GM21526 (cell line): ENCODE measurements around the gene CCNQ.
A peak's percentile ranks its signal among the peaks of the same experiment; 100 is the strongest.

ENCODE experiments used
- ATAC-seq: cut with Tn5 transposase; IDR thresholded peaks from one replicate; pipeline ENCODE4 v1.9.1; 2021; ENCODE audit warnings: moderate library complexity; ENCODE audit not compliant: unreplicated experiment, low FRiP score

The CCNQ gene

DNA sequence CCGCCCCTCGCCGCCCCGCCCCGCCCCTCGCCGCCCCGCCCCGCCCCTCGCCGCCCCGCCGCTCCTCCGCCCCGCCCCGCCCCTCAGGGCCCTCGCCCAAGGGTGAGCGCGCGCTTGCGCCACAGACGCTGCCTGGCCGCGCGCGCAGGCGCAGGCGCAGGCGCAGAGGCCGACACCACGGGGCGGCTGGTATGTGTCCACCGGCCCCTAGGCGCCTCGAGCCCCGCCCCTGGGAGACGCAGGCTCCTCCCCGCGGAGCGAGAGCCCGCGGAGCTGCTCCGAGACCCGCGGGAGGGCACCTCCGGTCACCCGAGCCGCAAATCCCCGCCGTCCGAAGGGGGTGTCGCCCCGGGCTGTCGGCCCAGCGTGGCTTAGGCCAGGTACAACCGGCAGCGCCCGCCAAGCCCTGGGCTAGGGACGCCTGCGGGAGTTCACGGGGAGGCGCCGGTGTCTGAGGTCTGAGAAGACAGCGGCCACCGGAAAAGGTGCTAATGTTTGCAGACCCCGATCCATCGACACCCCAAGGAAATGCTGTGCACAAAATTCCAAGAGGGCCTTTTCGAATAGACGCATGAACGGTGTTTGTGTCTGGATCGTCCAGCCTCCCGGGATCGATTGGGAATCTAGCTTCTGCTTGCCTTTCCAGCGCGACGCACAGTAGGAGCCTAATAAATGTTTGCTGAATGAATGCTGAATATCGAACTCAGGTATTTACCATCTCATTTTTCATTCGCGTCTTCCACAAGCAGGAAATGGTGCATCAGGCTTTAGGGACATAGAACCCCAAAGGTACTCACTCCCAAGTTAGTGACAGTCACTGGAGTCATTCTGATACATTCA lies 473 bp upstream of the CCNQ start:
- peak; percentile 71 for ATAC-seq

GRCh38 chrX:153596981-153597750 lies 1.8 kb downstream of the CCNQ start:
- no peak for ATAC-seq

DNA sequence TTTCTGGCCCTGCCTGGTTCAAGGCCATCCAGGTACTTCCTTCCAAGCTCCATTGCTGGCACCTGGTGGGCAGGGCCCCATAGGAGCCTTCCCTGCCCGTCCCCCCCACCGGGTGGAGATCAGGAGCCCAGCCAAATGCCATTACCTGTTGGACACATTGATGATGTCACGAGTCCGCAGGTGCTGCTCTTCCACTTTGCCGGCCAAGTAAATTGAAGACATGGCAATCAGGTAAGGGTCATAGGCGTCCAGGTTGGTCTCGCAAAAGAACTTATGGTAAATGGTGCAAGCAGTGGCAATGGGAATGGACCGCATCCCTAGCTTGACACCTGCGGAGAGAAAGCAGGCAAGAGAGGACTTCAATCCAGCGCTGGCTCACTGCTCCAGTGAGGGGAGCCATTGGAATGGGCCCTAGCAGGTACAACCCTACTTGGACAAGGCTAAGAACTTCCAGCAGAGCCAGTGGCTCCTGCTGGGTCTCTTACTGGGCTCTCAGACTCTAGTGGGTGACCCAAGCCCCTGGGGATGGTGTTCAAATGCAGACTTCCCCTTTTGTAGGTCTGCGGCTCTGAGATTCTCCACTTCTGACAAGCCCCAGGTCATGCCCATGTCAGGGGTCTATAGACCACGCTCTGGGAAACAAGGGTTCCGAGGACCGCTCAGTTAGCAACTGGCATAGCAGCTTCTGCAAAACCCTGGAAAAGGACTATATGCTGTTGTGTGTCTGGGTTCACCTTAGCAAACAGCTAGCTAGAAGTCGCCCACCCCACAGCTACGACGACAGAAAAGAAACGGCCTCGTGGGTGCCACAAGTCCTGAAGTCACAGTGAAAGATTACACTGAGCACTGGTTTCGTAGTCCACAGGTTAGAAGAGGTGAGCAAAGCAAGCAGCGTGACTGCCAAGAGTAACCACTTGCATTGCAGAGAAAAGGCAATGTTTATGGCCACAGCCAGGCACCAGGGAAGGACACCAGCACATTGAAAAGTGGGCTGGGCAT lies 2.8 kb downstream of the CCNQ start:
- no peak for ATAC-seq

- ATAC-seq = no peak
These were observed 3.6 kb downstream of the CCNQ start for GRCh38 chrX:153595387-153595786.

GRCh38 chrX:153593811-153594500 lies 5.0 kb downstream of the CCNQ start:
- ATAC-seq = no peak

- no peak for ATAC-seq
These were observed 5.8 kb downstream of the CCNQ start for GRCh38 chrX:153592966-153593688.

- ATAC-seq = no peak
These were observed 6.7 kb downstream of the CCNQ start for GRCh38 chrX:153592091-153592833.

- no peak for ATAC-seq
These were observed 7.7 kb downstream of the CCNQ start for GRCh38 chrX:153590961-153591956.

- no peak for ATAC-seq
These were observed 10.0 kb downstream of the CCNQ start for GRCh38 chrX:153588782-153589446.

GRCh38 chrX:153588021-153588781 lies 10.7 kb downstream of the CCNQ start:
- no peak for ATAC-seq

- no peak for ATAC-seq
These were observed 11.6 kb downstream of the CCNQ start for GRCh38 chrX:153587342-153587741.

- no peak for ATAC-seq
These were observed 13.1 kb downstream of the CCNQ start for GRCh38 chrX:153585827-153586226.

DNA sequence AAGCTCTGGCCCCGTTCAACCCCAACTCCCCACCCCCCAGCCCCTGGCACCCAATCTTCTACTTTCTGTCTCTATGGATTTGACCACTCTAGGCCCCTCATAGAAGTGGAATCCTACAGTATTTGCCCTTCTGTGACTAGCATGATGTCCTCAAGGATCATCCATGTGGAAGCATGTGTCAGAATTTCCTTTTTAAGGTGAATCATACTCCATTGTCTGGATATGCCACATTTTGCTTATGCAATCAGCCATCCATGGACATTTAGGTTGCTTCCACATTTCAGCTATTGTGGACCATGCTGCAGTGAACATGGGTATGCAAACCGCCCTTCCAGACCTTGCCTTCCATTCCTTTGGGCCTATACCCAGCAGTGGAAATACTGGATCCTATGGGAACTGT lies 15.5 kb downstream of the CCNQ start:
- ATAC-seq = no peak

GRCh38 chrX:153582896-153583295 lies 16.0 kb downstream of the CCNQ start:
- peak; percentile 89 for ATAC-seq

- ATAC-seq = no peak
These were observed 18.1 kb downstream of the CCNQ start for GRCh38 chrX:153580700-153581386.

DNA sequence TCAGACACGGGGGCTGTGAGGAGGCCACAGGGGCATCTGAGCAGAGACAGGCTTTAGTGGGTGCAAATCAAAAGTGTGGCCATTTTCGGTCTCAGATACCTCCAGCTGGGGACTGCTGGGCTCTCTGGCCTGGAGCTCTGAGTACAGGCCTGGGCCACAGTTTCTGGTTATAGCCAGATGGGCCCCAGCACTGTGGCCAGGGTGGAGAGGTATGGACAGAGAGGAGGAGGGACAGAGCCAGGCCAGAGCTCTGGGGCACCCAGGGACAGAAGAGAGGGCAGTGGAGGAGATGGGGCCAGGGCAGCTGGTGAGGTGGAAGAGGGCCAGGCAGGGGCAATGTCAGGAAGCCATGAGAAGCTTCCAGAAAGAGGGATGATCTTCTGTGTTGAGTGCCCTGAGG lies 20.1 kb downstream of the CCNQ start:
- ATAC-seq = no peak
